Measurements from ENCODE around the gene POLR2J. TPM values are rescaled to one million over a fixed set of nuclear protein-coding genes. Genes with fewer than 3 reads are reported as not detected.
A peak's percentile ranks its signal among the peaks of the same experiment; 100 is the strongest.
"Not testable (repeated sequence)": the region's sequence is repeated elsewhere in the genome, so short reads cannot be mapped to it uniquely, and the experiment has no call there.

Gene POLR2J
- 10 to 100 TPM; 44.3 to 44.4 TPM for total RNA-seq
- polyA plus RNA-seq = 100 to 1,000 TPM in 2 of 3 donors, 10 to 100 TPM in 1; 65.6 to 112 (median 103) TPM
- 10.3 to 26.6 (median 17.5) reads per million in 6 experiments for total RNA-seq

DNA sequence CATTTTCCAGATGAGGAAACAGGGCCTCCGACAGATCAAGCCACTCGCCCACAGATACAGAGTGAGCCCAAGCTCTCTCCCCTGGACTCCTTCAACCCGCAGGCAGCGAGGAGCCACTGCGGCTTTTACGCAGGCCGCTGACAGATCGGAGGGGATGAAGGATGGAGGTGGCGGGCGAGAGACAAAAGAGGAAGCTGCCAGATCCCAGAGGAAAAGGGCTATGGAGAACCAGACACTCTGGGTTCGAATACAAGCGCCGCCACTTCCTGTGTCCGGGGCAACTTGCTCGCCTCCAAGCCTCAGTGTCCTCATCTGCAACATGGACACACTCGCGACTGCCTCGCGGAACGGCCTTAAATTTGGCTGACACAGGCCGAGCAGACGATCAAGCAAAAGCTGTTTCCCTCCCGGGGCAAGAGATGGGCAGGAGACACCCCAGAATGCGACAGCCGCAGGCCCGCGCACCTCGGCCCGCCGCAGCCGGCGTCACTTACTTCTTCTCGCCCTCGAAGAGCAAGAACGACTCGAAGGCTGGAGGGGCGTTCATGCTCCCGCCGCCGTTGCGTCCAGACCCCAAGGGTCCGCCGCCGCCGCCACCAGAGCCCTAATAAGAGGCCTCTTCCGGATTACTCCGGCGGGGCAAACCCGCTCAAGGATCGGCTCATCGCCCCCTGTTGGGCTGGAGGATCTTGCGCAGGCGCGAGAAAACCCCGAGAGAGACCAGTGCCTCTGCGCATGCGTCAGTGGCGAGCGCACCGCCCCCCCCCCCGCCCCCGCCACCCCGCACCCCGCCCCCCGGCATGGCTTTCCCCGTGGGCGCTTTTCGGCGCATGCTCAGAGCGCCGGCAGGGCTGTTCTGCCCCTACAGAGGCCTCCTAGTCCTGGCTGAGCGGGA, at the start of gene POLR2J:
Gene POLR2J, minus strand, starts transcription at position 609 of the 895 bp plus-strand sequence. Its CDS starts 62 bp downstream, at position 547.
- DNase-seq = peak; percentile 64 to 93 (median 86)
- peak; percentile 89 to 91 for ATAC-seq
- H3K36me3 Mint-ChIP-seq, H3K27me3 Mint-ChIP-seq, POLR2A ChIA-PET, H3K9me3 Mint-ChIP-seq, H3K4me1 Mint-ChIP-seq: not testable (repeated sequence)
- Mint-ChIP-seq H3K4me3 (peak within 1 kb of the TSS; percentile 66 to 93 (median 90)), H3K27ac (peak within 1 kb of the TSS in 8 of 10 donors; percentile 84 to 94 (median 90))

DNA sequence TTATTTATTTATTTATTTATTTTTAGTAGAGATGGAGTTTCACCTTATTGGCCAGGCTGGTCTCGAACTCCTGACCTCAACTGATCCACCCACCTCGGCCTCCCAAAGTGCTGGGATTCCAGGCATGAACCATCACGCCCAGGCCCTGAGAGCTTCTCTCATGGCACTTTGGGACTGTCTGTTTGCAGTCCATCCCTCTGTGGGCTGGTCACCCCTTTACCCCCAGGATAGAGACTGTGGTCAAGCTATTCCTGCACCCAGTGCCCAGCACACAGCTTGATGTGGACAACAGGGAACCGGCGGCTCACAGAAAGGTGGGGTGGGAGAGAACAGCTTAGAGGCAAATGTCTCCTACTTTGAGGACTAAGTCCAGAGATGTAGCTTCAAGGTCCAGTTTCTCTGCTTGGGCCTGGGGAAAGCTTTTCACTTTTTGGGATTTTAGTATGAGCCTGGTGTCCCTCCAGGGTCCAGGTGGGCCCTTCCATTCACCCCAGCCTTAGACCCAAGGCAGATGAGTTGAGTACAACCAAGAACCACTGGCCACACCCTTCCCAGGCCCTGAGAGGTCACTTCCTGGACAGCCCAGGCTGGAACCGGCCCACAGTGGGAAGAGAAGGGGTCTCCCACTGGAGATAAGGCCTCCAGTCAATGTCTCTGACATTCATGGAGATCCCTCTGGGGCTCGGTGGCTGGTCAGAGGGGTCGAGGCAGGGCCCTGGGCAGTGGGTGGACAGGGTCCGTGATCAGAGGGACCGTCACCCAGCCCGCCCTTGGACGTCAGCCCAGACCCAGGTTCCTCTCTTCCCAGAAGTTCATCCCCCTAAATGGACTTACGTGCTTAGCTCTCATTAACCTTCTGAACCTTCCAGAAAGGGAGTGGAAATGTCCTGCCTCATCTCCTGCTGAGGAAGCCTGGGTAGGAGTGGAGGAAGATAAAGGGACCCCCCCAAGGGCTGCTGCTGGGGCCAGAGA, 49.4 kb upstream of the POLR2J start:
- POLR2A ChIA-PET = not testable (repeated sequence)

DNA sequence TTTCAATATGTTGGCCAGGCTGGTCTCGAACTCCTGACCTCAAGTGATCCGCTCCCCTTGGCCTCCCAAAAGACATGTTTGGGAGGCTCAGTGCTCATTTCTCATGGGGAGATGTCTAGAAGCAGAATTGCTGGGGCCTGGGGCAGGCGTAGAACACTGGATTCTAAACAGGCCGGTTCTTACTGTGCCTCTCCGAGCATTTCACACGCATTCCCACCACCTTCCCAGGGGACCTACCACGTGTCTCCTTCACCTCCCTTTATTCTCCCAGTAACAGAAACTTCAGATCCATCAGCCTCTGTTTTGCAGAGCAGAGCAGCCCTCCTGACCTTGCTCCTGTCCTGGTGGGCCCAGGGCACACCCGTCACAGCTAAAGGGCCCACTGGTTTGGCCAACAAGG, 48.5 kb upstream of the POLR2J start:
- H3K27me3 Mint-ChIP-seq, H3K27ac Mint-ChIP-seq, H3K4me3 Mint-ChIP-seq, POLR2A ChIA-PET, ATAC-seq, DNase-seq, H3K9me3 Mint-ChIP-seq, H3K36me3 Mint-ChIP-seq, H3K4me1 Mint-ChIP-seq: not testable (repeated sequence)

More for the DNA sequence above, 49.4 kb upstream of the POLR2J start:
- H3K9me3 Mint-ChIP-seq, H3K27me3 Mint-ChIP-seq, H3K36me3 Mint-ChIP-seq, DNase-seq, ATAC-seq, H3K27ac Mint-ChIP-seq, H3K4me3 Mint-ChIP-seq, H3K4me1 Mint-ChIP-seq: not testable (repeated sequence)

DNA sequence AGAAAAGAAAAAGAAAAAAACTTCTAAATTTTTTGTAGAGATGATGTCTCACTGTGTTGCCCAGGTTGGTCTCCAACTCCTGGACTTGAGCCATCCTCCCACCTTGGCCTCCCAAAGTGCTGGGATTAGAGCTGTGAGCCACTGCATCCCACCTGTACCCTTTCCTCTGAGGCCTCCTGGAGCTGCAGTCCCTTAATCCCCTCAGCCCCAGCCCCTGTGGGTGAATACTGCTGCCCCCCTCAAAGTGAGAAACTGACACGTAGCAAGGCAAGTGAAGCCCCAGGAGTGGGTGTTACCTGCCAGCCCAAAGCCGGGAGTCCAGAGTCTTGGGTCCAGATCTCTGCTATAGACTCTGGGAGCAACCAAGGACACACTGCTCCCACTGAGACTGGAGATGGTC, 46.1 kb upstream of the POLR2J start:
- ATAC-seq, H3K27ac Mint-ChIP-seq, POLR2A ChIA-PET, H3K4me1 Mint-ChIP-seq, H3K27me3 Mint-ChIP-seq, H3K36me3 Mint-ChIP-seq, H3K9me3 Mint-ChIP-seq, H3K4me3 Mint-ChIP-seq: not testable (repeated sequence)
- DNase-seq = peak in 1 of 10 donors; percentile 19

DNA sequence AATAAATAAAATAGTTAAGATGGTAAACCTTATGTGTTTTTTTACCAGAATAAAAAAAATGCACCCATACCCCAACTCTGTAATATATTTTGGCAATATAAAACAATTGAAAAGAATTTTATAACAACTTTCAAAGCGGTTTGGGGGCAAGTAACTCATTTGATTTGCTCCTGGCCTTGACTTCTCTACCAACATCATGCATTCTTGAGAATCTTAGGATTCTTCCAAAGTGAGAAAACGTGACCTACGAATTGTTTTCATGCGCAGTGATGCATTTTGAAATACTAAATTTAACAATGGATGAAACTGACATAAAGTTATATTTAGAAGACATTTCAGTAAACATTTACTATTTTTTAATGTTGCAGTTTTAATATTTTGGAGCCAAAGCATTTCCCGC, 42.1 kb upstream of the POLR2J start:
- ATAC-seq, POLR2A ChIA-PET, H3K4me3 Mint-ChIP-seq, H3K27ac Mint-ChIP-seq, H3K9me3 Mint-ChIP-seq, H3K4me1 Mint-ChIP-seq, H3K27me3 Mint-ChIP-seq, DNase-seq, H3K36me3 Mint-ChIP-seq: not testable (repeated sequence)

DNA sequence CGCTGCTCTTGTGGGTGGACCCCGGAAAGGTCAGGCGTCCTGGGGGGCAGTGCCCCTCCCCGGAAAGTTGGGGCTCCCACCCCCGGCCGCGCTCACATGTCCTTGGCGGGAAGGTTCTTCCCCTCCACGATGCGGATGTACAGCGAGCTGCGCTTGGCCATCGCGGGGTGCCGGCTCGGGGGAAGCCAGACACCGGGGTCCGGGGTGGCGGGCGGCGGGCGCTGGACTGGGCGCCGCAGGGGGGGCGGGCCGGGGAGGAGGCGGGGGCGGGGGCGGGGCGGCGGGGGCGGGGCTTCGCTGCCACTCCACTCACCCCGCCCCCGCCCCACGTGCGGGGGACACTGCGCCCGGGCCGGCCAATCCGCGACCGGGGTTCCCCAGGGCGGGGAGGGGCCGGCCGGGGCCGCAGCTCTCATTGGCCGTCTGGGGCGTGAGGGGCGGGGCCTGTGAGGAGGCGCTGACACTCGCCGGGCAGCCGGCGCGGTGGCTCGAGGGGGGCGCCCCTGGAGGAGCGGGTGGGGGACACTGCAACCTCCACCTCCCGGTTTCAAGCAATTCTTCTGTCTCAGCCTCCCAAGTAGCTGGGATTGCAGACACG, 38.9 kb upstream of the POLR2J start, which contains the start of gene RASA4B:
Gene RASA4B, minus strand, starts transcription at position 228 of the 598 bp plus-strand sequence. Its CDS starts 67 bp downstream, at position 161.
- H3K36me3 Mint-ChIP-seq, POLR2A ChIA-PET, H3K4me1 Mint-ChIP-seq, H3K9me3 Mint-ChIP-seq, H3K27ac Mint-ChIP-seq, H3K27me3 Mint-ChIP-seq: not testable (repeated sequence)
- ATAC-seq (peak; percentile 97 to 98), DNase-seq (peak in 2 of 10 donors; percentile 26 to 32)
- H3K4me3 Mint-ChIP-seq = peak within 1 kb of the TSS in 8 of 10 donors; percentile 27 to 61 (median 54)

DNA sequence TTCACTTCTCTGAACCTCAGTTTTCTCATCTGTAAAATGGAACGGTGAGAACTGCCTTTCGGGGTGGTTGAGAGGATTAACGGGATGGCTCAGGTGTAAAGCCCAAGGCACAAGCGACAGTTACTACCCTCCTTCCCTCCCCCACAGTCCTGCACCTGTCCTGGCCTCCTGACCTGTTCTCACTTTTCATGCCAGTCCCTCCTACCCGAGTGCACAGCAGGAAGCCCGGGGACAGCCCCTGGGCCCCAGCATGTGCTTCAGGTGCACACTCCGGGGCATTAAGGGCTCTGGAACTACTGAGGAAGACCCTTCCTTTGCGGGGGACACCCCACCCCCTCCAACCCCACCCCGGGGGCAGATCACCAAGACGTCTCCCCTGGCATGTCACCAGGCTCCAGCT, 38.2 kb upstream of the POLR2J start:
- H3K27ac Mint-ChIP-seq, DNase-seq, H3K9me3 Mint-ChIP-seq, H3K4me3 Mint-ChIP-seq, ATAC-seq, H3K27me3 Mint-ChIP-seq, H3K36me3 Mint-ChIP-seq, H3K4me1 Mint-ChIP-seq, POLR2A ChIA-PET: not testable (repeated sequence)

DNA sequence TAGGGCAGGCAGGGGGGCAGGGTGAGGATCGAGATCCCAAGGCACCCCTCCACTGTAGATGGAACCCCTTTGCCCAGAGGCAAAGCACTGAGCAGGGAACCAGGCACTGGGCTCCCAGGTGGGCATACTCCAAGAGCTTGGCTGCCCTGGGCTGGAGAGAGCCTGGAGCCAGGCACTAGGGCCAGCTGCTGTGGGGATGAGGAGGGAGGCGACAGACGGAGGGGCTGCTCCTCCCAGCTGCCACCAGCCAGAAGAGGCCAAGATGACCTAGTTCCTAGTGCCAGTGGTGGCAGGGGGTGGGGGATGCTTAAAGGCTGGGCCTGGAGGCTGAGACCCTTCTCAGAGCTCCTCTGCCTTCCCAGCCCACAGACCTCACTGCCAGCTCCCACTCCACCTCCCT, 37.2 kb upstream of the POLR2J start:
- H3K36me3 Mint-ChIP-seq, ATAC-seq, POLR2A ChIA-PET, H3K4me3 Mint-ChIP-seq, DNase-seq, H3K27me3 Mint-ChIP-seq, H3K9me3 Mint-ChIP-seq, H3K27ac Mint-ChIP-seq, H3K4me1 Mint-ChIP-seq: not testable (repeated sequence)

DNA sequence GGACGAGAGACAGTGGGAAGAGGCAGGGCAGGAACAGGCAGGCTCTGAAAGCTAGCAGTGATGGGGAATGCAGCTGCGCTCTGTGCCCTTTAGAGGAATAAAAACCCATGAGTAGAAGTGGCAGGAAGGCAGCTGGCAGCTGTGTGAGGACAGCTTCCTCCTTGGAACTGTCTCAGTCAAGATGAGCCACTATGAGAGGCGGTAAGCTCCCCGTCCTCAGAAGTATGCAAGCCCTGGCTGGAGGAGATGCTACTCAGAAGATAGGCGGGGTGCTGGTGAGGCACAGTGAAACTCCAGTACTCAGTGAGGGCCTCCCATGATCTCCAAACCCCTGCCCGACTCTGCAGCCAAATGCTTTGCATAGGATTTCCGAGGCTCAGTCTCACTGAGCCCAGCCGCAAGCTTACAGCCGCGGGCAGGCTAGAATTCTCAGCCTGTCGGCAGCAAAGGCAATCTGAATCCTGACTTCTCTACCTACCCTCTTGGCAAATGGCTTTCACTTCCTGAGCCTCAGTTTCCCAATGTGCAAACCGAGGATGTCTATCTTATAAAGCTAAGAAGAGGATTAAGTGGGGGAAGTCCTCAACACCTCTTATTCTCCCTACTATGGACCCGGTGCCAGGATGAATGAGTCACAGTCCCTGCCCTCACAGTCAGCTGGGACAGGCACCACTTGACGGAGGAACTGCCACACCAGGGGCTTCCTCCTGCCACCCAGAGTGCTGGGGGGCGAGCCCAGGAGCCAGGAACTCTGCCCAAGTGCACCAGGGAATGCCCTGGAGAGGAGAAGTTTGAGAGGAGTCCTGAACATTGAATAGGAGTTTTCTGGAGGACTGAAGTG, 36.4 kb upstream of the POLR2J start:
- POLR2A ChIA-PET, H3K9me3 Mint-ChIP-seq, H3K4me3 Mint-ChIP-seq, H3K27ac Mint-ChIP-seq, H3K27me3 Mint-ChIP-seq, DNase-seq, ATAC-seq, H3K4me1 Mint-ChIP-seq, H3K36me3 Mint-ChIP-seq: not testable (repeated sequence)

DNA sequence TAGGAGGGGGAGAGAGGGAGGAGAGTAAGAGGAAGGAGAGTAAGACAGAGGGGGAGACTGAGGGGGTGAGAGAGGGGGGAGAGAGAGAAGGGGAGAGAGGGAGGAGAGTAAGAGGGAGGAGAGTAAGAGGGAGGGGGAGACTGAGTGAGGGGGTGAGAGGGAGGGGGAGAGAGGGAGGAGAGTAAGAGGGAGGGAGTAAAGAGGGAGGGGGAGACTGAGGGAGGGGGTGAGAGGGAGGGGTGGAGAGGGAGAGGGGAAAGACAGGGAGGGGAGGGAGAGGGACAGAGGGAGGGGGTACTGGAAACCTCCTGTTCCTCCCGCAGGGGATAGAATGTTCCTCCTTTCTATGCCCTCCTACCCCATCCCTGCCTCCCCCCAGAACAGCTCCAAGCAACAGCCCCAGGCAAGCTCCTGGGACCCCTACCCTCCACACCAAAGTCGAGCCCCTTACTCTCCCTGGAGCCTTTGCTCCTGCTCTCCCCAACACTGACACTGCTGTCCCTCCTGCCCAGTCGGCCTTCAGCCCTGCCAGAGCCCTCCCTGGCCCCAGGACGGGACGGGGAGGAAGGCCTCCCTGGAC, 34.0 kb upstream of the POLR2J start:
- H3K9me3 Mint-ChIP-seq, POLR2A ChIA-PET, ATAC-seq, H3K27ac Mint-ChIP-seq, H3K27me3 Mint-ChIP-seq, H3K4me1 Mint-ChIP-seq, H3K36me3 Mint-ChIP-seq: not testable (repeated sequence)
- H3K4me3 Mint-ChIP-seq = peak overlapping the region in 5 of 10 donors; percentile 4 to 77 (median 37)
- peak in 3 of 10 donors; percentile 5 to 52 (median 35) for DNase-seq

DNA sequence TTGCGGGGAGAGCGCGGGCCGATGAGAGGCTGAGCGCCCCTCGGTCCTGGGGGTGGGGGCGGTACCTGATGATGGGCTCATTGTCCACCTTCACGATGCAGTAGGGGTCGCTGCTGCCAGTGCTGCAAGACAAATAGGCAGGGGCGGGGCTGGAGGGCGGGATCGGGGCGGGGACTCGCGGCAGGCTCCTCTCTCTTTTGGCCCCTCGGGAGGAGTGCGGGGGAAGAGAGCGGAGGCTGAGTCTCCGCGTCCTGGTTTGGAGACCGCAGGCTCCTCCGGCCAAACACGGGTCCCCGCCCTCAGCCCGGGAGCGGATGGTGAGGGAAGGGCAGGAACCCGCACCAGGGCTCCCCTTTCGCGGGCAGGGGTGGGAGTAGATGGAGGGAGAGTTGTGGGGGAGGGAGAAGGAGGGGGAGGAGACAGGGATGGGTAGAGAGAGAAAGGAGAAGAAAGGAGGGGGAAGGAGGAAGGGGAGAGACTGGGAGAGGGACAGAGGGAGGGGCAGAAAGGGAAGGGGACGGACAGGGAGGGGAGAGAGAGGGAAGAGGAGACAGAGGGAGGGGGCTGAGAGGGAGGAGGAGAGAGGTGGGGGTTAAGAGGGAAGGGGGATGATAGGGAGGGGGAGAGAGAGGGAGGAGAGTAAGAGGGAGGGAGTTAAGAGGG, 33.3 kb upstream of the POLR2J start:
- H3K4me3 Mint-ChIP-seq = peak overlapping the region in 4 of 10 donors; percentile 37 to 77 (median 44)
- H3K9me3 Mint-ChIP-seq, H3K4me1 Mint-ChIP-seq, H3K27me3 Mint-ChIP-seq, H3K36me3 Mint-ChIP-seq, DNase-seq, H3K27ac Mint-ChIP-seq, POLR2A ChIA-PET: not testable (repeated sequence)
- peak; percentile 81 to 88 for ATAC-seq

Data from naive thymus-derived CD8-positive, alpha-beta T cell (primary cell).